Measurements from ENCODE around the gene PANX1. TPM values are rescaled to one million over a fixed set of nuclear protein-coding genes. Genes with fewer than 3 reads are reported as not detected.
A peak's percentile ranks its signal among the peaks of the same experiment; 100 is the strongest.
"Not testable (repeated sequence)": the region's sequence is repeated elsewhere in the genome, so short reads cannot be mapped to it uniquely, and the experiment has no call there.

Gene PANX1
- total and polyA plus RNA-seq, 3 experiments from 2014 or later, result 12.6 to 20.3 (median 20.0) TPM

DNA sequence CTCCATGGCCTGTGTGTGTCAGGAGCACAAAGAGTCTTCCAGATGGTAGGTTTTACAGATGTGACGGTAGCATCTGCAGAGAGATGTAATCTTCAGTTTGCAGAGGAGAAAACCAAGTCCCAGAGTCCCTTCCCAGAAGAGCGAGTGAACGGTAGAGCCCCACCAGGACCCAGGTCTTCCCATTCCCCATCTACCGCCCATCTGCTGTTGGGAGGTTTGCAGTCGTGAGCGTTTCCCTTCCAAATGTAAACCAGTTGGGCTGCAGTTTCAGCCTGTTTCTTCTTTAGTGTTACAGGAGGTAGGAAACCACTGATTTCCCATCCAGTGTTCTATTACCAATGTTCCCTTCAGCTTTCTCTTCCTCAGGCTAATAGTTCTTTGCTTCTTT lies 24.0 kb downstream of the PANX1 start:
- H3K4me1 ChIP-seq (ENCODE audit: insufficient read depth, low read length), result peaks cover 9% of the 10 kb centered on the region
- no peak for DNase-seq
- peaks cover 11 to 33% (median 13%) of the 10 kb centered on the region in 3 donors for H3K36me3 Mint-ChIP-seq
- H3K9me3 ChIP-seq (ENCODE audit: low read length), result no peaks in the 10 kb centered on the region
- H3K9me3 Mint-ChIP-seq, result peaks cover 0 to 3% (median 0%) of the 10 kb centered on the region in 5 donors
- H3K4me3 Mint-ChIP-seq, result no peak overlapping the region
- H3K27me3 ChIP-seq (ENCODE audit: insufficient read depth, low read length, poor library complexity, severe bottlenecking), result no peaks in the 10 kb centered on the region
- no peaks in the 10 kb centered on the region for H3K27me3 Mint-ChIP-seq
- H3K27ac ChIP-seq (ENCODE audit: low read depth, low read length), result no peak overlapping the region
- peaks cover 51 to 67% (median 59%) of the 10 kb centered on the region in 3 donors for H3K4me1 Mint-ChIP-seq
- no peak overlapping the region for H3K4me3 ChIP-seq (ENCODE audit: low read length)
- no peaks in the 10 kb centered on the region for H3K36me3 ChIP-seq (ENCODE audit: insufficient read depth, low read length)
- no peak overlapping the region for H3K27ac Mint-ChIP-seq
- CTCF ChIA-PET, result no interaction called here
- POLR2A ChIA-PET, result no interaction called here

DNA sequence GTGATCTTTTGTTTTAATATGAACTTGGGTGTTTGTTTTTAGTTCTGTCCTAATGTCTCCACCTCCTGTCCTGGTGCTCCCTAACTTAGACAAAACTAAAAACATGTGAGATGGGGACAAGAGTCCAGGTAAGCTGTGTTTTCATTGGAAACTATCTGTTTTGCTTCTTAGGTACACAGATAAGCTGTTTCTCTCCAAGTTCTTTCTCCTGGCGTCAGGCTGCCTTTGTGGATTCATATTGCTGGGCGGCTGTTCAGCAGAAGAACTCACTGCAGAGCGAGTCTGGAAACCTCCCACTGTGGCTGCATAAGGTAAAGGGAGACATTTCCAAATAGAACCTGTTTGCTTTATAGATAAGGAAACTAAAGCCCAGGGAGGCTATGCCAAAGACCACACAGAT lies 24.7 kb downstream of the PANX1 start:
- Histone ChIP-seq H3K4me1 (ENCODE audit: insufficient read depth, low read length) (peaks cover 6% of the 10 kb centered on the region), H3K4me3 (ENCODE audit: low read length) (no peak overlapping the region), H3K27ac (ENCODE audit: low read depth, low read length) (no peak overlapping the region), H3K27me3 (ENCODE audit: insufficient read depth, low read length, poor library complexity, severe bottlenecking) (no peaks in the 10 kb centered on the region), H3K36me3 (ENCODE audit: insufficient read depth, low read length) (no peaks in the 10 kb centered on the region), H3K9me3 (ENCODE audit: low read length) (no peaks in the 10 kb centered on the region)
- no peak for DNase-seq
- peak overlapping the region in 1 of 8 donors; percentile 73 for H3K27ac Mint-ChIP-seq
- peaks cover 11 to 36% (median 13%) of the 10 kb centered on the region in 3 donors for H3K36me3 Mint-ChIP-seq
- peaks cover 44 to 65% (median 52%) of the 10 kb centered on the region in 3 donors for H3K4me1 Mint-ChIP-seq
- peaks cover 0 to 3% (median 0%) of the 10 kb centered on the region in 5 donors for H3K9me3 Mint-ChIP-seq
- no peaks in the 10 kb centered on the region for H3K27me3 Mint-ChIP-seq
- ChIA-PET CTCF (interaction anchor here (1.4 kb wide), 1 partner anchor 9 kb away, joined by 3 read pairs; no protein-coding TSS in a partner anchor), POLR2A (no interaction called here)
- no peak overlapping the region for H3K4me3 Mint-ChIP-seq

DNA sequence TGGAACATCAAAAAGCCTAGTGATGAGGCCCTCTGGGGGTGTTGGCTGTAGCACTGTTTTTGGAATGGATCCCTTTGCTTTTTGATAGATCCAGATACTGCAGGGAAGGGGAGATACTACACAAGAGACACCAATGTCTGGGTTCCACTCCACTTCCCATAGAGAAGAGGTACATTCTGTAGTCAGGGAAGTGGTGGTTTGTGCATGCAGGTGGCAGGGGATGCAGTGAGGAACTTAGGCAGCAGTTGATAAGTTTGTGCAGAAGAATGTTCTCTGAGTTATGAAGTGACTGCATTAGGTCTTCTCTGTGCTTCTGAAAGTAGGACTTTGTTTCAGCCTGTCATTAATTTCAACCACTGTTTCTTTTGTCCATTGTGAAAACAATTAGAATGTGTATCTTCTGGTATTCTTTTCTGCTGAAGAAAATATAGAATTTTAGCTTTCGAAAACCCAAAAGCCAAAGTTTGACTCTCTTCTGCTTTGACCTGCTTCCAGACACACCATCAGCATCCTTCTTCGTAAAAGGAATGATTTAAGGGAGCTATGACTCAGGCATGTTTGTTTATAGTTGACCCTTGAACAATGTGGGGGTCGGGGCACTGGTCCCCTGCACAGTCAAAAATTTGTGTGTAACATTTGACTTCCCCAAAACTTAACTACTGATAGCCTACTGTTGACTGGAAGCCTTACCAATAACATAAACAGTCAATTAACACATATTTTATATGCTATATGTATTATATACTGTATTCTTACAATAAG lies 25.6 kb downstream of the PANX1 start:
- peaks cover 36 to 63% (median 45%) of the 10 kb centered on the region in 3 donors for H3K4me1 Mint-ChIP-seq
- peak overlapping the region in 4 of 8 donors; percentile 17 to 79 (median 56) for H3K27ac Mint-ChIP-seq
- Histone ChIP-seq H3K4me1 (ENCODE audit: insufficient read depth, low read length) (peaks cover 6% of the 10 kb centered on the region), H3K4me3 (ENCODE audit: low read length) (no peak overlapping the region), H3K9me3 (ENCODE audit: low read length) (no peaks in the 10 kb centered on the region), H3K36me3 (ENCODE audit: insufficient read depth, low read length) (no peaks in the 10 kb centered on the region), H3K27ac (ENCODE audit: low read depth, low read length) (no peak overlapping the region), H3K27me3 (ENCODE audit: insufficient read depth, low read length, poor library complexity, severe bottlenecking) (no peaks in the 10 kb centered on the region)
- H3K4me3 Mint-ChIP-seq, result no peak overlapping the region
- peaks cover 11 to 37% (median 15%) of the 10 kb centered on the region in 3 donors for H3K36me3 Mint-ChIP-seq
- H3K9me3 Mint-ChIP-seq, result peaks cover 0 to 3% (median 0%) of the 10 kb centered on the region in 5 donors
- H3K27me3 Mint-ChIP-seq, result no peaks in the 10 kb centered on the region
- DNase-seq, result no peak
- ChIA-PET POLR2A (no interaction called here), CTCF (interaction anchor here (1.4 kb wide), 1 partner anchor 10 kb away, joined by 3 read pairs; no protein-coding TSS in a partner anchor)

- H3K36me3 ChIP-seq (ENCODE audit: insufficient read depth, low read length); DNase-seq; H3K27me3 ChIP-seq (ENCODE audit: insufficient read depth, low read length, poor library complexity, severe bottlenecking); H3K27me3 Mint-ChIP-seq; H3K9me3 ChIP-seq (ENCODE audit: low read length); H3K4me1 ChIP-seq (ENCODE audit: insufficient read depth, low read length); H3K9me3 Mint-ChIP-seq; H3K27ac ChIP-seq (ENCODE audit: low read depth, low read length); POLR2A ChIA-PET; H3K4me3 ChIP-seq (ENCODE audit: low read length); CTCF ChIA-PET; H3K4me3 Mint-ChIP-seq; H3K27ac Mint-ChIP-seq: not testable (repeated sequence)
- peaks cover 39 to 64% (median 41%) of the 10 kb centered on the region in 3 donors for H3K4me1 Mint-ChIP-seq
- H3K36me3 Mint-ChIP-seq, result peaks cover 11 to 45% (median 29%) of the 10 kb centered on the region in 3 donors
Observed at GRCh38 chr11:94157339-94157738, 28.7 kb downstream of the PANX1 start.

- Mint-ChIP-seq H3K27ac (peak overlapping the region in 2 of 8 donors; percentile 1 to 11), H3K4me1 (peaks cover 44 to 70% (median 60%) of the 10 kb centered on the region in 3 donors), H3K27me3 (no peaks in the 10 kb centered on the region), H3K9me3 (peaks cover 0 to 9% (median 3%) of the 10 kb centered on the region in 5 donors), H3K4me3 (no peak overlapping the region), H3K36me3 (peaks cover 4 to 28% (median 10%) of the 10 kb centered on the region in 3 donors)
- DNase-seq, result no peak
- H3K27ac ChIP-seq (ENCODE audit: low read depth, low read length), result no peak overlapping the region
- POLR2A ChIA-PET, result no interaction called here
- no peak overlapping the region for H3K4me3 ChIP-seq (ENCODE audit: low read length)
- H3K36me3 ChIP-seq (ENCODE audit: insufficient read depth, low read length), result no peaks in the 10 kb centered on the region
- no peaks in the 10 kb centered on the region for H3K9me3 ChIP-seq (ENCODE audit: low read length)
- CTCF ChIA-PET, result no interaction called here
- H3K27me3 ChIP-seq (ENCODE audit: insufficient read depth, low read length, poor library complexity, severe bottlenecking), result no peaks in the 10 kb centered on the region
- H3K4me1 ChIP-seq (ENCODE audit: insufficient read depth, low read length), result no peaks in the 10 kb centered on the region
Observed at GRCh38 chr11:94168882-94169281, 40.2 kb downstream of the PANX1 start.

DNA sequence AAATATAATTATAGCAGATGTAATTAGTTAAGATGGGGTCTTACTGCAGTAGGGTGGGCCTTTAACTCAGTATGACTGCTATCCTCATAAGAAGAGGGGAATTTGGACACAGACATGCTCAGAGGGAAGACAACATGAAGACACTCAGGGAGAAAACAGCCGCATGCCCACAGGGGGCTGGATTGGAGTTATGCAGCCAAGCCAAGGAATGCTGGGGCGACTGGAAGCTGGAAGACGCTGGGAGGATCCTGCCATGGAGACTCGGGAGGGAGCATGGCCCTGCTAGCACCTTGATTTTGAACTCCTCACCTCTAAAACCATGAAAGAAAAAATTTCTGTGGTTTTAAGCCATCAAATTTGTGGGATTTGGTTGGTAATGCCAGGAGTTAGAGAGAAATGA lies 40.9 kb downstream of the PANX1 start:
- POLR2A ChIA-PET, result no interaction called here
- Mint-ChIP-seq H3K27ac (no peak overlapping the region), H3K36me3 (peaks cover 4 to 28% (median 10%) of the 10 kb centered on the region in 3 donors), H3K27me3 (no peaks in the 10 kb centered on the region), H3K9me3 (peaks cover 0 to 9% (median 3%) of the 10 kb centered on the region in 5 donors), H3K4me1 (peaks cover 38 to 65% (median 56%) of the 10 kb centered on the region in 3 donors), H3K4me3 (no peak overlapping the region)
- no peak overlapping the region for H3K4me3 ChIP-seq (ENCODE audit: low read length)
- no peaks in the 10 kb centered on the region for H3K4me1 ChIP-seq (ENCODE audit: insufficient read depth, low read length)
- DNase-seq, result no peak
- H3K36me3 ChIP-seq (ENCODE audit: insufficient read depth, low read length), result no peaks in the 10 kb centered on the region
- H3K9me3 ChIP-seq (ENCODE audit: low read length), result no peaks in the 10 kb centered on the region
- no peaks in the 10 kb centered on the region for H3K27me3 ChIP-seq (ENCODE audit: insufficient read depth, low read length, poor library complexity, severe bottlenecking)
- H3K27ac ChIP-seq (ENCODE audit: low read depth, low read length), result no peak overlapping the region
- CTCF ChIA-PET, result no interaction called here

DNA sequence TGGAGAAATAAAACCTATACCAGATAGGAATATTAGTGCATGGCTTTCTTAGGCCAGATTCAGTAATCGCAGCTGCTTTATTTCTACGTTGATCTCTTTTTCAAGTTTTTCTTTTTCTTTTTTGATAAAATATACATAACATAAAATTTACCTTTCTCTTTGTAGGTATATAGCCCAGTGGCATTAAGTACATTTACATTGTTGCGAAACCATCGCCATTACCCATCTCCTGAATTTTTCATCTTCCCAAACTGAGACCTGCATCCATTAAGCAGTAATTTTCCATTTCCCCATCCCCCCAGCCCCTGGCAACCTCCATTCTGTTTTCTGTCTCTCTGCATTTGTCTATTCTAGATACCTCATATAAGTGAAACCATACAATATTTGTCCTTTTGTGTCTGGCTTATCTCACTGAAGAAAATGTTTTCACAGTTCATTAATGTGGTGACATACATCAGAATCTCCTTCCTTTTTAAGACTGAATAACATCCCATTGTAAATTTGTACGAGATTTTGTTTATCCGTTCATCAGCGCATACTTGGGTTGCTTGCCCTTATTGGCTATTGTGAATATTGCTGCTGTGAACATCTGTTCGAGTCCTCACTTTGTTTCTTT lies 41.4 kb downstream of the PANX1 start:
- no peak overlapping the region for H3K27ac Mint-ChIP-seq
- peaks cover 4 to 29% (median 10%) of the 10 kb centered on the region in 3 donors for H3K36me3 Mint-ChIP-seq
- no peaks in the 10 kb centered on the region for H3K36me3 ChIP-seq (ENCODE audit: insufficient read depth, low read length)
- H3K9me3 Mint-ChIP-seq, result peaks cover 0 to 9% (median 3%) of the 10 kb centered on the region in 5 donors
- CTCF ChIA-PET, result no interaction called here
- POLR2A ChIA-PET, result no interaction called here
- no peak overlapping the region for H3K4me3 ChIP-seq (ENCODE audit: low read length)
- no peaks in the 10 kb centered on the region for H3K27me3 ChIP-seq (ENCODE audit: insufficient read depth, low read length, poor library complexity, severe bottlenecking)
- no peak overlapping the region for H3K27ac ChIP-seq (ENCODE audit: low read depth, low read length)
- H3K4me1 Mint-ChIP-seq, result peaks cover 34 to 61% (median 52%) of the 10 kb centered on the region in 3 donors
- H3K4me3 Mint-ChIP-seq, result no peak overlapping the region
- no peaks in the 10 kb centered on the region for H3K9me3 ChIP-seq (ENCODE audit: low read length)
- no peak for DNase-seq
- H3K4me1 ChIP-seq (ENCODE audit: insufficient read depth, low read length), result no peaks in the 10 kb centered on the region
- H3K27me3 Mint-ChIP-seq, result no peaks in the 10 kb centered on the region

GRCh38 chr11:94170953-94171352 lies 42.3 kb downstream of the PANX1 start:
- Mint-ChIP-seq H3K4me3 (no peak overlapping the region), H3K27ac (peak overlapping the region in 2 of 8 donors; percentile 35 to 36), H3K27me3 (no peaks in the 10 kb centered on the region), H3K9me3 (peaks cover 0 to 9% (median 3%) of the 10 kb centered on the region in 5 donors), H3K36me3 (peaks cover 4 to 29% (median 9%) of the 10 kb centered on the region in 3 donors), H3K4me1 (peaks cover 34 to 61% (median 52%) of the 10 kb centered on the region in 3 donors)
- Histone ChIP-seq H3K27me3 (ENCODE audit: insufficient read depth, low read length, poor library complexity, severe bottlenecking) (no peaks in the 10 kb centered on the region), H3K27ac (ENCODE audit: low read depth, low read length) (no peak overlapping the region), H3K4me1 (ENCODE audit: insufficient read depth, low read length) (no peaks in the 10 kb centered on the region), H3K4me3 (ENCODE audit: low read length) (no peak overlapping the region), H3K36me3 (ENCODE audit: insufficient read depth, low read length) (no peaks in the 10 kb centered on the region), H3K9me3 (ENCODE audit: low read length) (no peaks in the 10 kb centered on the region)
- ChIA-PET POLR2A (no interaction called here), CTCF (interaction anchor here (2.1 kb wide), 1 partner anchor 12 kb away, joined by 5 read pairs; no protein-coding TSS in a partner anchor)
- no peak for DNase-seq
